Nephron (organoid): ENCODE measurements around the gene MMP13.

Experiments
- H3K27ac Mint-ChIP-seq, 3 experiments: 2 replicates each; pipeline ENCODE4 v1.8.0; 2020; ENCODE audit warnings: mixed read lengths in 3 of 3, mild to moderate bottlenecking in 2 of 3, moderate library complexity in 1 of 3
- H3K27me3 Mint-ChIP-seq: 2 replicates; pipeline ENCODE4 v1.8.0; 2021; ENCODE audit warnings: low read depth, mild to moderate bottlenecking, moderate library complexity, mixed read lengths
- H3K36me3 Mint-ChIP-seq: 2 replicates; pipeline ENCODE4 v1.8.0; 2020; ENCODE audit warnings: low read depth, mixed read lengths
- H3K4me1 Mint-ChIP-seq: 2 replicates; pipeline ENCODE4 v1.8.0; 2020; ENCODE audit warnings: mixed read lengths
- H3K4me3 Mint-ChIP-seq, 3 experiments: 2 replicates each; pipeline ENCODE4 v1.8.0; 2020; ENCODE audit warnings: mild to moderate bottlenecking in 3 of 3, mixed read lengths in 3 of 3, moderate library complexity in 2 of 3
- H3K9me3 Mint-ChIP-seq: 2 replicates; pipeline ENCODE4 v1.8.0; 2020; ENCODE audit warnings: mixed read lengths
- TF ChIP-seq, protein P1 (sequence below), 3 experiments: fragments of 200-600 bp; sonication (generic); IDR thresholded peaks; one replicate each; pipeline ENCODE4 v1.5.0; 2021; ENCODE audit warnings: antibody characterized with exemption in 3 of 3; ENCODE audit not compliant: unreplicated experiment in 3 of 3

MMP13 gene

DNA sequence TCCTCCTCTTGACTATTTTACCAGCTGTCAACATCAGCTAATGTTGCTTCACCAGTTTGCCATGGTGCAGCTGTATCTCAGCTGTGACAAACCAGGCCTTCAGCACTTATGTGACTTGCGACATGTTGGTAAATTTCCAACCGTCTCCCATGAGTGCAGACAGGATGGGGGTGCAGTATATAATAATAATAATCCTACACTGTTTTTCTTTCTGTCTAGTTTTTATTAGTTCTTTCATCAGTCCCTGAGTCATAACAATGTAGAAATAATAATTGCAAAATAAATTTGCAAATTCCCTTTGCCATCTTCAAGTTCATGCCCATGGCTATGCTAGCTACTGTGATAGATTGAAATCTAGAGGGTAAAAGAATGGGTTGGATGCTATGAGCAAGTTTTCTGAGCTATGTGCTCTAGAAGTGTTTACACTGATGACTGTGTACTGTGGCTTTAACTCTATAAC lies 4.9 kb downstream of the MMP13 start:
- Mint-ChIP-seq H3K9me3 (no peaks in the 10 kb centered on the region), H3K4me1 (no peaks in the 10 kb centered on the region)

DNA sequence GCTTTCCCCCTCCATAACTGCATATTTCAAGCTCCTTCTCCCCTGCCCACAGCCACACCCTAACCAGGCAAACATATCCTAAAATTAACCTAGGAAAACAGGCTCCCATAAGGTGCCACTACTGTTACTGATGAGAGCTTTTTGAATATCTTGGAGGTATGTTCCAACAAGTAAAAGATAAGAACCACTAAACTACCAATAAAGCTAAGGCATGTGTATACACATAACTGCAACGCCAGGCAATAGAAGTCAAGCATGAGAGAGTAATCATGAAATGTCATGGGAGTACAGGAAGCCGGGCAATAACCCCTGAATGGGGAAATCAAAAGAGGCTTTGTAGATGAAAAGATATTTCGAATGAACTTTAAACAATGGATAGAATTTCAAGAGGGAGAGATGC lies 9.3 kb downstream of the MMP13 start:
- Mint-ChIP-seq H3K4me3 (no peak overlapping the region), H3K4me1 (no peaks in the 10 kb centered on the region), H3K36me3 (no peaks in the 10 kb centered on the region), H3K27ac (no peak overlapping the region), H3K27me3 (peaks cover 6% of the 10 kb centered on the region), H3K9me3 (no peaks in the 10 kb centered on the region)
- TF ChIP-seq, protein P1, sequence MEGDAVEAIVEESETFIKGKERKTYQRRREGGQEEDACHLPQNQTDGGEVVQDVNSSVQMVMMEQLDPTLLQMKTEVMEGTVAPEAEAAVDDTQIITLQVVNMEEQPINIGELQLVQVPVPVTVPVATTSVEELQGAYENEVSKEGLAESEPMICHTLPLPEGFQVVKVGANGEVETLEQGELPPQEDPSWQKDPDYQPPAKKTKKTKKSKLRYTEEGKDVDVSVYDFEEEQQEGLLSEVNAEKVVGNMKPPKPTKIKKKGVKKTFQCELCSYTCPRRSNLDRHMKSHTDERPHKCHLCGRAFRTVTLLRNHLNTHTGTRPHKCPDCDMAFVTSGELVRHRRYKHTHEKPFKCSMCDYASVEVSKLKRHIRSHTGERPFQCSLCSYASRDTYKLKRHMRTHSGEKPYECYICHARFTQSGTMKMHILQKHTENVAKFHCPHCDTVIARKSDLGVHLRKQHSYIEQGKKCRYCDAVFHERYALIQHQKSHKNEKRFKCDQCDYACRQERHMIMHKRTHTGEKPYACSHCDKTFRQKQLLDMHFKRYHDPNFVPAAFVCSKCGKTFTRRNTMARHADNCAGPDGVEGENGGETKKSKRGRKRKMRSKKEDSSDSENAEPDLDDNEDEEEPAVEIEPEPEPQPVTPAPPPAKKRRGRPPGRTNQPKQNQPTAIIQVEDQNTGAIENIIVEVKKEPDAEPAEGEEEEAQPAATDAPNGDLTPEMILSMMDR (IDR thresholded peaks at IDR 0.05; ENCODE audit: unreplicated experiment in 3 of 3), result no peak

More for the DNA sequence above, 4.9 kb downstream of the MMP13 start:
- no peak overlapping the region for H3K27ac Mint-ChIP-seq
- H3K36me3 Mint-ChIP-seq, result no peaks in the 10 kb centered on the region
- TF ChIP-seq, protein P1 (IDR thresholded peaks at IDR 0.05; ENCODE audit: unreplicated experiment in 3 of 3), result no peak
- H3K4me3 Mint-ChIP-seq, result no peak overlapping the region
- peaks cover 6% of the 10 kb centered on the region for H3K27me3 Mint-ChIP-seq

DNA sequence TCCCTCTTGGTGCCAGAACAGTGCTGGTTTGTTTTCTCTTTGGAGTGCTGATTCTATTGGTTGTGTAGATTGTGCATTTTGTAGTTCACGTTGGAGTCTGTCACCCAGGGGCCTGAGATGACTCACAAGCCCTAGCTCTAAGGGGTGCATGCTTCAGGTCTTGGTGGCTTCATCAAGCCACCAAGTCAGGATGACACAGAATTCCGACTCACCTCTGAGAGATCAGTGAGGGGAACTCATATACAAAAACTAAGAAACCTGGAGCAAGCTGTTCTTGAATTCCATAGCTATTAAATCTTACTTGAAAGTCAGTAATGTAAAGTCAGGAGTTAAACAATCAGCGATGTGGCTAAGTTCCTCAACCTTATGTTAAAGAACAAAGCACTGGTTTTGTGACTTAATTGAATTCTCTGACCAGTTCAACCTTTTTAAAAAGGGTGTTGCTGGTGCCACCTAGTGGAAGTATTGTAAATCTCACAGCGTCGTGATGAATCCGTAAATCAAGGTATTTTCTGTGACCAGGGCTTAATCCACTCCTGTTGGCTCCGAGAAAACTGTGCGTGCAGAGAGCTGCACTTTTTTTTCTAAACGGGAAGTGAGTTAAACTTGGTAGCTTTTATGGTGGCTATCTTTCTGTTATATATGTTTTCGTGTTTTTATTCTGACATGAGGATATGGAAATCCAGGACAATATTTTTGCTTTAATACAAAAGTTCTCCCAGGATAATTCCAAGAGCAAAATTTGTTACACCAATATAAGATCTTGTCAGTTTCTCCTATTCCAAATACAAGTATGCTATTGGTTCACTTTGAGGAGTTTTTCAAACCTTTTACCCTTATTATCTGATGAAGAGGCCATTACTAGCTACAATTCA lies 14.6 kb downstream of the MMP13 start:
- TF ChIP-seq, protein P1 (IDR thresholded peaks at IDR 0.05; ENCODE audit: unreplicated experiment in 3 of 3), result peak; percentile 73 to 85 (median 79)
- H3K4me3 Mint-ChIP-seq, result no peak overlapping the region

DNA sequence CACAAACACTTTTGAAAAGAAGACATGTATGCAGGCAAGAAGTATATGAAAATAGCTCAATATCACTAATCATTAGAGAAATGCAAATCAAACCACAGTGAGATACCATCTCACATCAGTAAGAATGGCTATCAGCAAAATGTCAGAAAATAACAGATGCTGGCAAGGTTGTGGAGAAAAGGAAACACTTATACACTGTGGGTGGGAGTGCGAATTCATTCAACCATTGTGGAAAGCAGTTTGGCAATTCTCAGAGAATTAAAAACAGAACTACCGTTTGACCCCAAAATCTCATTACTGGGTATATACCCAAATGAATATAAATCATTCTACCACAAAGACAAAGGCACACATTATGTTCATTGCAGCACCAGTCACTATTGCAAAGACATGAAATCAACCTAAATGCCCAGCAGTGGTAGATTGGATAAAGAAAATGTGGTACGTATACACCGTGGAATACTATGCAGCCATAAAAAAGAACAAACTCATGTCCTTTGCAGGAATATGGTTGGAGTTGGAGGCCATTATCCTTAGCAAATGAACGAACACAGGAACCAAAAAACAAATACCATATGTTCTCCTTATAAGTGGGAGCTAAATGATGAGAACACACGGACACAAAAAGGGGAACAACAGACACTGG lies 18.5 kb downstream of the MMP13 start:
- H3K36me3 Mint-ChIP-seq, result no peaks in the 10 kb centered on the region
- no peak overlapping the region for H3K4me3 Mint-ChIP-seq
- H3K27me3 Mint-ChIP-seq, result peaks cover 4% of the 10 kb centered on the region
- no peak overlapping the region for H3K27ac Mint-ChIP-seq
- no peaks in the 10 kb centered on the region for H3K4me1 Mint-ChIP-seq
- no peaks in the 10 kb centered on the region for H3K9me3 Mint-ChIP-seq
- TF ChIP-seq, protein P1 (IDR thresholded peaks at IDR 0.05; ENCODE audit: unreplicated experiment in 3 of 3), result no peak

More for the DNA sequence above, 14.6 kb downstream of the MMP13 start:
- Mint-ChIP-seq H3K36me3 (no peaks in the 10 kb centered on the region), H3K9me3 (no peaks in the 10 kb centered on the region), H3K27me3 (no peaks in the 10 kb centered on the region), H3K4me1 (no peaks in the 10 kb centered on the region), H3K27ac (peak overlapping the region in 2 of 3 experiments; percentile 24 to 52)

DNA sequence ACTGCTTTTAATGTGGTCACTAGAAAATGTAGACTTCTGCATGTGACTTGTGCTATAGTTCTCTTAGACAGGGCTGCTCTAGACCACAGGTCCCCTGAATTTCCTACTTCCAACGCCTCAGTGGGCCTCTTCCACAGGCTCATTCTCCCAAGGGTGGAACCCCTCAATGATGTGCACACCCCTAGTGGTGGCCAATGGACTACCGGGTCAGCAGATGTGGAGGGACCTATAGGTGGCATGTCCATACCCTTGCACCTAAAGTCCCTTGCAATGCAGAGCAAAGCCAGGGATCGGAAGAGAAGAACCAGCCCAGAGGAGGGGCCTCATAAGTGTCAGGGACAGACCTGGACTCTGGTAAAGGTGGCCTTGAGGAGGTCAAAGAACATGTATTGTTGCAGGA lies 20.0 kb downstream of the MMP13 start:
- H3K36me3 Mint-ChIP-seq, result no peaks in the 10 kb centered on the region
- peaks cover 4% of the 10 kb centered on the region for H3K27me3 Mint-ChIP-seq
- H3K9me3 Mint-ChIP-seq, result no peaks in the 10 kb centered on the region
- no peak overlapping the region for H3K4me3 Mint-ChIP-seq
- TF ChIP-seq, protein P1 (IDR thresholded peaks at IDR 0.05; ENCODE audit: unreplicated experiment in 3 of 3), result no peak
- H3K27ac Mint-ChIP-seq, result peak overlapping the region in 1 of 3 experiments; percentile 47
- no peaks in the 10 kb centered on the region for H3K4me1 Mint-ChIP-seq
